Effector memory CD8-positive, alpha-beta T cell (primary cell): ENCODE data around the gene FGD5.
A peak's percentile ranks its signal among the peaks of the same experiment; 100 is the strongest.
"Not testable (repeated sequence)": the region's sequence is repeated elsewhere in the genome, so short reads cannot be mapped to it uniquely, and the experiment has no call there.

ENCODE experiments used
- ATAC-seq: fragments of 150-1000 bp; cut with Tn5 transposase; replicated peaks from 2 replicates; pipeline ENCODE4 v1.10.0; 2021; ENCODE audit warnings: mild to moderate bottlenecking, moderate library complexity
- DNase-seq, 3 experiments: peaks; one replicate each; pipeline ENCODE4 v3.0.0; 2021
- H3K27ac Mint-ChIP-seq, 2 donors: one replicate each; pipeline ENCODE4 v1.8.0; 2022; ENCODE audit warnings: mild to moderate bottlenecking in 2 of 2, mixed read lengths in 2 of 2, moderate library complexity in 2 of 2
- H3K27me3 Mint-ChIP-seq, 2 donors: one replicate each; pipeline ENCODE4 v1.8.0; 2022; ENCODE audit warnings: mixed read lengths in 2 of 2
- H3K36me3 Mint-ChIP-seq: one replicate; pipeline ENCODE4 v1.8.0; 2022; ENCODE audit warnings: mild to moderate bottlenecking, moderate library complexity, mixed read lengths; ENCODE audit not compliant: insufficient read depth
- H3K4me1 Mint-ChIP-seq, 2 donors: one replicate each; pipeline ENCODE4 v1.8.0; 2022; ENCODE audit warnings: low read depth in 2 of 2, mixed read lengths in 2 of 2
- H3K4me3 Mint-ChIP-seq, 2 donors: one replicate each; pipeline ENCODE4 v1.8.0; 2022; ENCODE audit warnings: mild to moderate bottlenecking in 2 of 2, mixed read lengths in 2 of 2, moderate library complexity in 2 of 2
- H3K9me3 Mint-ChIP-seq, 2 donors: one replicate each; pipeline ENCODE4 v1.8.0; 2022; ENCODE audit warnings: mixed read lengths in 2 of 2

The FGD5 gene

GRCh38 chr3:14805961-14806537 lies 12.7 kb upstream of the FGD5 start:
- Mint-ChIP-seq H3K4me3 (no peak overlapping the region), H3K9me3 (no peaks in the 10 kb centered on the region), H3K4me1 (peaks cover 0 to 5% of the 10 kb centered on the region in 2 donors), H3K36me3 (no peaks in the 10 kb centered on the region), H3K27ac (no peak overlapping the region), H3K27me3 (peaks cover 50 to 87% of the 10 kb centered on the region in 2 donors)
- DNase-seq, result no peak
- ATAC-seq, result no peak

GRCh38 chr3:14806641-14807263 lies 12.0 kb upstream of the FGD5 start:
- Mint-ChIP-seq H3K36me3 (no peaks in the 10 kb centered on the region), H3K4me3 (no peak overlapping the region), H3K9me3 (no peaks in the 10 kb centered on the region), H3K4me1 (peaks cover 0 to 7% of the 10 kb centered on the region in 2 donors), H3K27ac (no peak overlapping the region), H3K27me3 (peaks cover 55 to 88% of the 10 kb centered on the region in 2 donors)
- ATAC-seq (no peak), DNase-seq (no peak)

GRCh38 chr3:14808025-14808424 lies 10.7 kb upstream of the FGD5 start:
- no peak overlapping the region for H3K4me3 Mint-ChIP-seq
- H3K36me3 Mint-ChIP-seq, result no peaks in the 10 kb centered on the region
- peaks cover 65 to 89% of the 10 kb centered on the region in 2 donors for H3K27me3 Mint-ChIP-seq
- H3K9me3 Mint-ChIP-seq, result no peaks in the 10 kb centered on the region
- ATAC-seq (no peak), DNase-seq (no peak)
- no peak overlapping the region for H3K27ac Mint-ChIP-seq
- peaks cover 0 to 7% of the 10 kb centered on the region in 2 donors for H3K4me1 Mint-ChIP-seq

- peaks cover 0 to 7% of the 10 kb centered on the region in 2 donors for H3K4me1 Mint-ChIP-seq
- no peaks in the 10 kb centered on the region for H3K9me3 Mint-ChIP-seq
- DNase-seq (no peak), ATAC-seq (no peak)
- H3K27me3 Mint-ChIP-seq, result peaks cover 66 to 89% of the 10 kb centered on the region in 2 donors
- no peak overlapping the region for H3K27ac Mint-ChIP-seq
- no peaks in the 10 kb centered on the region for H3K36me3 Mint-ChIP-seq
- no peak overlapping the region for H3K4me3 Mint-ChIP-seq
These were observed 10.1 kb upstream of the FGD5 start for GRCh38 chr3:14808502-14809266.

GRCh38 chr3:14809611-14810010 lies 9.2 kb upstream of the FGD5 start:
- not testable (repeated sequence) for DNase-seq, H3K4me1 Mint-ChIP-seq, ATAC-seq, H3K4me3 Mint-ChIP-seq, H3K27ac Mint-ChIP-seq, H3K9me3 Mint-ChIP-seq, H3K36me3 Mint-ChIP-seq
- H3K27me3 Mint-ChIP-seq, result peaks cover 66 to 89% of the 10 kb centered on the region in 2 donors

GRCh38 chr3:14810070-14810791 lies 8.5 kb upstream of the FGD5 start:
- no peak for ATAC-seq
- no peaks in the 10 kb centered on the region for H3K9me3 Mint-ChIP-seq
- no peaks in the 10 kb centered on the region for H3K36me3 Mint-ChIP-seq
- H3K4me1 Mint-ChIP-seq, result peaks cover 0 to 6% of the 10 kb centered on the region in 2 donors
- peaks cover 66 to 89% of the 10 kb centered on the region in 2 donors for H3K27me3 Mint-ChIP-seq
- no peak for DNase-seq
- no peak overlapping the region for H3K27ac Mint-ChIP-seq
- no peak overlapping the region for H3K4me3 Mint-ChIP-seq

GRCh38 chr3:14810801-14811661 lies 7.7 kb upstream of the FGD5 start:
- Mint-ChIP-seq H3K4me3 (peak overlapping the region; percentile 14 to 46), H3K27me3 (peaks cover 65 to 90% of the 10 kb centered on the region in 2 donors), H3K9me3 (no peaks in the 10 kb centered on the region), H3K36me3 (no peaks in the 10 kb centered on the region), H3K27ac (no peak overlapping the region), H3K4me1 (peaks cover 0 to 5% of the 10 kb centered on the region in 2 donors)
- DNase-seq (no peak), ATAC-seq (no peak)

- ATAC-seq (no peak), DNase-seq (no peak)
- H3K4me3 Mint-ChIP-seq, result no peak overlapping the region
- peaks cover 0 to 5% of the 10 kb centered on the region in 2 donors for H3K4me1 Mint-ChIP-seq
- no peaks in the 10 kb centered on the region for H3K9me3 Mint-ChIP-seq
- H3K27ac Mint-ChIP-seq, result no peak overlapping the region
- H3K36me3 Mint-ChIP-seq, result no peaks in the 10 kb centered on the region
- peaks cover 64 to 89% of the 10 kb centered on the region in 2 donors for H3K27me3 Mint-ChIP-seq
These were observed 7.1 kb upstream of the FGD5 start for GRCh38 chr3:14811684-14812083.

GRCh38 chr3:14812196-14812790 lies 6.5 kb upstream of the FGD5 start:
- Mint-ChIP-seq H3K9me3 (no peaks in the 10 kb centered on the region), H3K36me3 (no peaks in the 10 kb centered on the region), H3K4me3 (no peak overlapping the region), H3K27ac (no peak overlapping the region), H3K4me1 (peaks cover 0 to 2% of the 10 kb centered on the region in 2 donors), H3K27me3 (peaks cover 58 to 84% of the 10 kb centered on the region in 2 donors)
- ATAC-seq (no peak), DNase-seq (no peak)

- Mint-ChIP-seq H3K27ac (no peak overlapping the region), H3K9me3 (no peaks in the 10 kb centered on the region), H3K4me3 (no peak overlapping the region), H3K36me3 (no peaks in the 10 kb centered on the region), H3K4me1 (peaks cover 0 to 2% of the 10 kb centered on the region in 2 donors), H3K27me3 (peaks cover 51 to 87% of the 10 kb centered on the region in 2 donors)
- ATAC-seq (no peak), DNase-seq (no peak)
These were observed 4.3 kb upstream of the FGD5 start for GRCh38 chr3:14814411-14814871.

- no peak overlapping the region for H3K4me3 Mint-ChIP-seq
- peaks cover 59 to 93% of the 10 kb centered on the region in 2 donors for H3K27me3 Mint-ChIP-seq
- no peaks in the 10 kb centered on the region for H3K9me3 Mint-ChIP-seq
- peaks cover 3% of the 10 kb centered on the region for H3K36me3 Mint-ChIP-seq
- no peak for DNase-seq
- H3K4me1 Mint-ChIP-seq, result no peaks in the 10 kb centered on the region
- ATAC-seq, result no peak
- no peak overlapping the region for H3K27ac Mint-ChIP-seq
These were observed 2.4 kb upstream of the FGD5 start for GRCh38 chr3:14816359-14816758.

- H3K27me3 Mint-ChIP-seq, result peaks cover 34 to 82% of the 10 kb centered on the region in 2 donors
- DNase-seq (no peak), ATAC-seq (no peak)
- no peaks in the 10 kb centered on the region for H3K9me3 Mint-ChIP-seq
- H3K4me1 Mint-ChIP-seq, result no peaks in the 10 kb centered on the region
- H3K36me3 Mint-ChIP-seq, result peaks cover 3% of the 10 kb centered on the region
- H3K4me3 Mint-ChIP-seq, result no peak overlapping the region
- no peak overlapping the region for H3K27ac Mint-ChIP-seq
These were observed 909 bp downstream of the FGD5 start for GRCh38 chr3:14819671-14820070.
